Measurements from ENCODE around the gene SCPEP1.

SCPEP1 gene

DNA sequence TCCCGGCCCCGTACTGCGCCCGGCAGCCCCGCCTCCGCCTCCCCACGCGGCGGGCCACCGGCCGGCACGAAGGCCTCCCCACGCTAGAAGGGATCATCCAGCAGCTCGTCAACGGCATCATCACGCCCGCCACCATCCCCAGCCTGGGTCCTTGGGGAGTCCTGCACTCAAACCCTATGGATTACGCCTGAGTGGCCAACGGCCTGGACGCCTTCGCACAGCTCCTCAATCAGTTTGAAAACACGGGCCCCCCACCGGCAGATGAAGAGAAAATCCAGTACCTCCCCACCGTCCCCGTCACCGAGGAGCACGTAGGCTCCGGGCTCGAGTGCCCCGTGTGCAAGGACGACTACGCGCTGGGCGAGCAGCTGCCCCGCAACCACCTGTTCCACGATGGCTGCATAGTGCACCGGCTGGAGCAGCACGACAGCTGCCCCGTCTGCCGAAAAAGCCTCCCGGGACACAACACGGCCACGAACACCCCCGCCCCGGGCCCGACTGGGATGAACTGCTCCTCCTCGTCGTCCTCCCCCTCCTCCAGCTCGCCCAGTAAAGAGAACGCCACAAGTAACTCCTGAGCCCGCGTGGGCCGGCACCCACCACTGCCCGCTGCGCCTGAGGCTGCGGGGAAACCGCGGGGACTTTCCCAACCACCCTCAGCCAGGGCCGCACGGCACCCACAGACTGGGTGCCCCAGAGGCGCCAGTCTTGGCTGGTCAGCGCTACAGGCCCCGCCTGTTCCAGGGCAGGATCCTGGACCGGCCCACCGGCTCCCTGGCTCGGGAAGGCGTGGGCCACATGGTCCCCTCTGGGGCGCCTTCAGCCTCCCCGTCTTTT is 68.2 kb downstream of the SCPEP1 start:
- peak; percentile 51 for DNase-seq

DNA sequence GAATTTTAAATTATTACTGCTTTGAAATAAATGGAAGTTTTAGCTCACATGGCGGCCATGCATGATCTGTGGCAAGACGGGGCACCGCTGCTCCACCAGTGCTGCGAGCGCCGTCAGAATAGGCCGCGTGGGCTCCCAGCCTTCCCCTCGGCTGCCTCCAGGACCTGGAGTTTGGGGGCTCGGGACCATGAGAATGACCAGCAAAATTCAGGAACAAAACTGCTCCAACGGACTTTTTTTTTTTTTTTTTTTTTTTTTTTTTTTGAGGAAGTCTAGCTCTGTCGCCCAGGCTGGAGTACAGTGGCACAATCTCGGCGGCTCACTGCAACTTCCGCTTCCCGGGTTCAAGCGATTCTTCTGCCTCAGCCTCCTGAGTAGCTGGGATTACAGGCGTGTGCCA is 68.8 kb downstream of the SCPEP1 start:
- DNase-seq: no peak

DNA sequence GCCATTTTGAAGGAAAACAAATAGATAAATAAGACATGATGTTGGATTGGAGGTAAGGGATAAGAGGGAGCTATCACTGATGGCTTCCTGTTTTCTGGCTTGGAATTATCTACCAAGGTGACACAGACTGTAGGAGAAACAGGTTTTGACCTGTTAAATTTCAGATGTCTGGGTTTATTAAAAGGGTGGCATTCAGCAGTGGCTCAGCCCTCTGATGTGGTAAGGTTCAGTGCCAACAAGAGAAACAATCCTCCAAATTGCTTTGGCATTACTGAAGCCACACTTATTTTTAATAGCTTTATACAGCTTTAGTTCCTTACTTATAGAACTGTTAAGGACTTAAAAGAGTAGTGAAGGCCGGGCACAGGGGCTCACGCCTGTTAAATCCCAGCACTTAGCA is 70.2 kb downstream of the SCPEP1 start:
- DNase-seq: no peak

DNA sequence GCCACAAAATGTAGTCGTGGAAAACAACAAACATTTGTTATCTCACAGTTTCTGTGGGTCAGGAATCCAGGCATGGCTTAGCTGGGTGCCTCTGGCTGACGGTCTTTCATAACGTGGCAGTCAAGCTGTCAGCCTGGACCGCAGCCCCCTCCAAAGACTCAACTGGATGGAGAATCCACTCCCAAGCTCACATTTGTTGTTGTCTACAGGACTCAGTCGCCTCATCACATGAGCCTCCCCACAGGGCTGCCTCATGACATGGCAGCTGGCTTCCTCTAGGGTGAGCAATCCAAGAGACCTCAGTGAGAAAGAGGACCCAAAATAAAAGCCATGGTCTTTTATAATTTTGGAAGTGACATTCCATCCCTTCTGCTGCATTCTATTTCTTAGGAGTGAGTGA is 72.4 kb downstream of the SCPEP1 start:
- DNase-seq: no peak

DNA sequence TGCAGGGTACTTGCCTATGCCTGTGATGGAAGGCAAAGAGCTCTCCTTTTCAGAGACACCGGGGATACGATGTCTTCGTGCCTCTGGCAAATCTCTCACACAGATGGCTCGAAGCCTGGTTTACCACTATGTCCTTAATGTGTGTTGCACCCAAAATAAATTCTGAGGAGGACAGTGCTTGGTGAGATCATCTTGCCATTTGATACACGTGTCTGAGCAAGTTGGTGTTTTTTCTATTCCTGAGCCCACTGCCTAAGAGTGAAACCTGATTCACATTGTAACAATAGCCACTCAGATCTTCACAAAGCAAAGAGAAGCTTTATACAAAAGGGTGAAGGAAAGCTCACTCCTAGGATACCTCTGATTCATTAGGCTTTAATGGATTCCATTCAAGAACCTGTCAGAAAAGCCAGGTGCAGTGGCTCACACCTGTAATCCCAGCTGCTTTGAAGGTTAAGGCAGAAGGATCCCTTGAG is 74.0 kb downstream of the SCPEP1 start:
- DNase-seq: no peak
